Measurements from ENCODE around the gene PLXNA1. TPM values are rescaled to one million over a fixed set of nuclear protein-coding genes. Genes with fewer than 3 reads are reported as not detected.

The PLXNA1 gene
- total and polyA plus RNA-seq, 4 donors: 0.92 to 8.3 (median 4.4) TPM

GRCh38 chr3:127014536-127015281, 31.8 kb downstream of the PLXNA1 start:
- no peak for TF ChIP-seq ZBTB33 (IDR thresholded peaks at IDR 0.05)
- TF ChIP-seq REST (IDR thresholded peaks at IDR 0.05): no peak
- no peak for TF ChIP-seq RXRA (IDR thresholded peaks at IDR 0.05)
- TF ChIP-seq CTCF (IDR thresholded peaks at IDR 0.05; ENCODE audit: low read depth, low read length, missing input control): no peak
- no peak for TF ChIP-seq TAF1 (conservative IDR thresholded peaks at IDR 0.05)
- no peak for TF ChIP-seq HNF4A (conservative IDR thresholded peaks at IDR 0.05)
- TF ChIP-seq ATF3 (IDR thresholded peaks at IDR 0.05): no peak
- no peak for TF ChIP-seq YY1 (IDR thresholded peaks at IDR 0.05)
- no peak for TF ChIP-seq SP1 (IDR thresholded peaks at IDR 0.05)
- no peaks in the 10 kb centered on the region for H3K27me3 ChIP-seq (ENCODE audit: control insufficient read depth in 4 of 4, insufficient read depth in 4 of 4, low read length in 3 of 4)
- no peak overlapping the region for H3K9ac ChIP-seq (ENCODE audit: low read depth in 1 of 2, low read length in 2 of 2)
- H3K27ac ChIP-seq (ENCODE audit: low read depth in 1 of 2, low read length in 2 of 2): no peak overlapping the region
- DNase-seq (ENCODE audit: low spot score): no peak
- H3K9me3 ChIP-seq (ENCODE audit: control insufficient read depth in 4 of 4, low read length in 3 of 4): no peaks in the 10 kb centered on the region
- H3K36me3 ChIP-seq (ENCODE audit: control insufficient read depth in 4 of 4, insufficient read depth in 3 of 4, low read depth in 1 of 4, low read length in 3 of 4): peaks cover 0 to 20% (median 3%) of the 10 kb centered on the region in 4 donors
- WGBS: 94% methylated on average over 35 of the region's 35 CpGs
- no peaks in the 10 kb centered on the region for H3K4me1 ChIP-seq (ENCODE audit: control insufficient read depth in 4 of 4, insufficient read depth in 4 of 4, low read length in 3 of 4)
- H3K4me3 ChIP-seq (ENCODE audit: low read depth in 1 of 3, low read length in 3 of 3): no peak overlapping the region

GRCh38 chr3:127015282-127016042, 32.5 kb downstream of the PLXNA1 start:
- Histone ChIP-seq H3K4me1 (ENCODE audit: control insufficient read depth in 4 of 4, insufficient read depth in 4 of 4, low read length in 3 of 4) (no peaks in the 10 kb centered on the region), H3K9me3 (ENCODE audit: control insufficient read depth in 4 of 4, low read length in 3 of 4) (no peaks in the 10 kb centered on the region), H3K27ac (ENCODE audit: low read depth in 1 of 2, low read length in 2 of 2) (no peak overlapping the region), H3K36me3 (ENCODE audit: control insufficient read depth in 4 of 4, insufficient read depth in 3 of 4, low read depth in 1 of 4, low read length in 3 of 4) (peaks cover 2 to 25% (median 3%) of the 10 kb centered on the region in 4 donors), H3K4me3 (ENCODE audit: low read depth in 1 of 3, low read length in 3 of 3) (no peak overlapping the region), H3K9ac (ENCODE audit: low read depth in 1 of 2, low read length in 2 of 2) (no peak overlapping the region), H3K27me3 (ENCODE audit: control insufficient read depth in 4 of 4, insufficient read depth in 4 of 4, low read length in 3 of 4) (no peaks in the 10 kb centered on the region)
- 94% methylated on average over 17 of the region's 17 CpGs for WGBS
- no peak for DNase-seq (ENCODE audit: low spot score)
- TF ChIP-seq FOXA1 (IDR thresholded peaks at IDR 0.05) (no peak), CTCF (IDR thresholded peaks at IDR 0.05; ENCODE audit: low read depth, low read length, missing input control) (no peak), JUND (IDR thresholded peaks at IDR 0.05) (no peak), EGR1 (IDR thresholded peaks at IDR 0.05; ENCODE audit: low read depth in 2 of 2) (no peak), ZBTB33 (IDR thresholded peaks at IDR 0.05) (no peak), YY1 (IDR thresholded peaks at IDR 0.05) (no peak)
